Hepatocyte (in vitro differentiated cells): Measurements from ENCODE around the gene TACR2. TPM values are rescaled to one million over a fixed set of nuclear protein-coding genes. Genes with fewer than 3 reads are reported as not detected.

ENCODE experiments used
- DNase-seq: peaks from one replicate; pipeline ENCODE4 v3.0.0-alpha.2; 2016; ENCODE audit warnings: low spot score
- H2AFZ ChIP-seq: fragments of 200-600 bp; sonication (generic); 2 replicates; pipeline ENCODE4 v1.6.0; 2016; ENCODE audit warnings: antibody characterized with exemption, mild to moderate bottlenecking
- H3K27ac ChIP-seq: fragments of 200-600 bp; sonication (generic); 2 replicates; pipeline ENCODE4 v1.5.1; 2016; ENCODE audit warnings: mild to moderate bottlenecking
- H3K27me3 ChIP-seq: fragments of 200-600 bp; sonication (generic); 2 replicates; pipeline ENCODE4 v1.6.1; 2016
- H3K36me3 ChIP-seq: fragments of 200-600 bp; sonication (generic); replicated peaks from 2 replicates; pipeline ENCODE4 v1.5.1; 2016; ENCODE audit warnings: low read depth; ENCODE audit not compliant: insufficient read depth
- H3K4me1 ChIP-seq: fragments of 200-600 bp; sonication (generic); 2 replicates; pipeline ENCODE4 v1.5.1; 2016; ENCODE audit warnings: mild to moderate bottlenecking, moderate library complexity; ENCODE audit not compliant: insufficient read depth
- H3K4me2 ChIP-seq: fragments of 200-600 bp; sonication (generic); 2 replicates; pipeline ENCODE4 v1.6.0; 2016
- H3K4me3 ChIP-seq: fragments of 200-600 bp; sonication (generic); 2 replicates; pipeline ENCODE4 v1.5.1; 2016; ENCODE audit warnings: mild to moderate bottlenecking
- H3K79me2 ChIP-seq: fragments of 200-600 bp; sonication (generic); 2 replicates; pipeline ENCODE4 v1.6.0; 2017; ENCODE audit warnings: mild to moderate bottlenecking
- H3K9me2 ChIP-seq: fragments of 200-600 bp; sonication (generic); replicated peaks from 2 replicates; pipeline ENCODE4 v1.6.0; 2017; ENCODE audit warnings: mild to moderate bottlenecking; ENCODE audit not compliant: insufficient read depth
- H3K9me3 ChIP-seq: fragments of 200-600 bp; sonication (generic); 2 replicates; pipeline ENCODE4 v1.5.1; 2016; ENCODE audit warnings: low read depth, mild to moderate bottlenecking
- H4K20me1 ChIP-seq: fragments of 200-600 bp; sonication (generic); 2 replicates; pipeline ENCODE4 v1.6.0; 2016; ENCODE audit warnings: mild to moderate bottlenecking; ENCODE audit not compliant: insufficient read depth, poor library complexity, severe bottlenecking
- CTCF ChIP-seq: fragments of 200-600 bp; sonication (generic); IDR thresholded peaks from 2 replicates; pipeline ENCODE4 v1.5.1; 2016; ENCODE audit warnings: antibody characterized with exemption, mild to moderate bottlenecking; ENCODE audit not compliant: poor library complexity
- EZH2 ChIP-seq: fragments of 200-600 bp; sonication (generic); IDR thresholded peaks from 2 replicates; pipeline ENCODE4 v1.6.1; 2016; ENCODE audit warnings: antibody characterized with exemption, mild to moderate bottlenecking, borderline replicate concordance
- EZH2phosphoT487 ChIP-seq: fragments of 200-600 bp; sonication (generic); IDR thresholded peaks from one replicate; pipeline ENCODE4 v1.6.1; 2018; ENCODE audit warnings: antibody characterized with exemption, mild to moderate bottlenecking, low read depth, moderate library complexity; ENCODE audit not compliant: unreplicated experiment, severe bottlenecking
- WGBS: methylation state at CpG from one replicate; pipeline ENCODE4 v1.1.6; 2016; ENCODE audit warnings: low lambda C conversion rate; ENCODE audit errors: missing lambda C conversion rate; 5-methylcytosine and 5-hydroxymethylcytosine counted together
- polyA plus RNA-seq: library from polyadenylated mRNA; unstranded; fragments of >200 nt; fragmentation: Nextera tagmentation; extraction: Ambion mirVana; gene quantifications from 2 replicates; pipeline ENCODE4 v1.2.1, GENCODE V29; 2016
- total RNA-seq: library from RNA; depleted of rRNA; stranded (reverse); fragments of >200 nt; gene quantifications from 2 replicates; pipeline ENCODE4 v1.2.3, GENCODE V29; 2014

Gene TACR2
- total and polyA plus RNA-seq, 2 experiments from 2014 or later, result 0.07 TPM; not detected in 1

- Histone ChIP-seq H3K4me2 (peak overlapping the region; percentile 5), H3K9me2 (no peaks in the 10 kb centered on the region), H3K9me3 (no peaks in the 10 kb centered on the region), H3K4me3 (no peak overlapping the region), H3K4me1 (peaks cover 32% of the 10 kb centered on the region), H2AFZ (no peak overlapping the region), H3K36me3 (no peaks in the 10 kb centered on the region), H3K79me2 (no peaks in the 10 kb centered on the region), H3K27ac (peak overlapping the region; percentile 48), H3K27me3 (no peaks in the 10 kb centered on the region), H4K20me1 (no peaks in the 10 kb centered on the region)
- DNase-seq, result no peak
- WGBS, result 84% methylated on average over 9 of the region's 9 CpGs
- TF ChIP-seq EZH2 (no peak), CTCF (no peak), EZH2phosphoT487 (no peak)
These were observed 52.3 kb downstream of the TACR2 start for GRCh38 chr10:69364232-69364940.

DNA sequence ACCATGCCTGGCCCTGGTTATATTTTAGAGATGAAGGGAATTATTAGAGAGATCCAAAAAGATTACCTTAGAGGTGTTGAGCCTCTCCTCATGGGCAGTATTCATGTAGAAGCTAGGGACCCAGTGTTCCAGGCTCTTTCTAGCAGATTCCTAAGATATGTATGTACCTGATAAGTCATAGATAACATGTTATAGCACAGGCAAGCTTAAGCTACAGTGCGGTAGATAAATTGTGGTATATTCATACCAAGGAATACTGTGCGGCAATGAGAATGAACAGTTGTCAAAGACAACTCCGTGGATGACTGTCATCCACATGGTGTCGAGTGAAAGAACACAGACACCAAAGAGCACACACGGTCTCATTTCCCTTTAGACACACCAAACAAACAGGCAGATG, 53.1 kb downstream of the TACR2 start:
- no peaks in the 10 kb centered on the region for H3K79me2 ChIP-seq
- no peaks in the 10 kb centered on the region for H3K9me3 ChIP-seq
- peak overlapping the region; percentile 48 for H3K27ac ChIP-seq
- DNase-seq, result no peak
- 58% methylated on average over 5 of the region's 5 CpGs for WGBS
- no peaks in the 10 kb centered on the region for H3K36me3 ChIP-seq
- H3K4me2 ChIP-seq, result no peak overlapping the region
- no peak overlapping the region for H2AFZ ChIP-seq
- no peaks in the 10 kb centered on the region for H4K20me1 ChIP-seq
- no peak overlapping the region for H3K4me3 ChIP-seq
- no peaks in the 10 kb centered on the region for H3K27me3 ChIP-seq
- no peaks in the 10 kb centered on the region for H3K9me2 ChIP-seq
- H3K4me1 ChIP-seq, result peaks cover 32% of the 10 kb centered on the region
- TF ChIP-seq EZH2 (no peak), CTCF (no peak), EZH2phosphoT487 (no peak)

GRCh38 chr10:69362471-69362954, 54.2 kb downstream of the TACR2 start:
- H3K9me3 ChIP-seq, result no peaks in the 10 kb centered on the region
- peaks cover 32% of the 10 kb centered on the region for H3K4me1 ChIP-seq
- no peaks in the 10 kb centered on the region for H3K36me3 ChIP-seq
- no peak overlapping the region for H3K4me3 ChIP-seq
- no peak for TF ChIP-seq CTCF
- no peak for TF ChIP-seq EZH2
- TF ChIP-seq EZH2phosphoT487, result no peak
- no peak overlapping the region for H3K4me2 ChIP-seq
- no peaks in the 10 kb centered on the region for H3K27me3 ChIP-seq
- DNase-seq, result no peak
- H3K9me2 ChIP-seq, result no peaks in the 10 kb centered on the region
- H2AFZ ChIP-seq, result no peak overlapping the region
- 79% methylated on average over 12 of the region's 13 CpGs for WGBS
- no peaks in the 10 kb centered on the region for H4K20me1 ChIP-seq
- no peak overlapping the region for H3K27ac ChIP-seq
- H3K79me2 ChIP-seq, result no peaks in the 10 kb centered on the region
